H1 (cell line): ENCODE results near the gene SYNJ2BP.

Experiments used
- CREB1 ChIP-seq: IDR thresholded peaks from 2 replicates; pipeline ENCODE4 v1.6.1; 2012; ENCODE audit warnings: inconsistent platforms
- CTCF ChIP-seq, 3 experiments: IDR thresholded peaks; 1 replicate in 2 of 3; 2 replicates in 1 of 3; pipeline versions ENCODE4 v1.5.1 to v1.6.1; 2011; ENCODE audit warnings: low read length in 3 of 3, mild to moderate bottlenecking in 3 of 3, inconsistent platforms in 2 of 3, low read depth in 1 of 3, moderate library complexity in 1 of 3; ENCODE audit not compliant: insufficient read depth in 1 of 3; ENCODE audit errors: control extremely low read depth in 1 of 3
- EZH2 ChIP-seq: fragments of 200-600 bp; sonication (generic); IDR thresholded peaks from 2 replicates; pipeline ENCODE4 v1.7.1; 2012; ENCODE audit warnings: low read depth, mild to moderate bottlenecking, moderate library complexity, low read length, inconsistent platforms; ENCODE audit not compliant: severe bottlenecking
- FOSL1 ChIP-seq: IDR thresholded peaks from 2 replicates; pipeline ENCODE4 v1.6.1; 2011; ENCODE audit warnings: mild to moderate bottlenecking, low read depth, low read length, moderate library complexity; ENCODE audit not compliant: insufficient read depth
- HDAC6 ChIP-seq: IDR thresholded peaks from one replicate; pipeline ENCODE4 v1.7.1; 2012; ENCODE audit warnings: low read depth, mild to moderate bottlenecking, inconsistent platforms, low read length, moderate library complexity
- JUN ChIP-seq: IDR thresholded peaks from 2 replicates; pipeline ENCODE4 v1.6.1; 2011; ENCODE audit warnings: low read depth, mild to moderate bottlenecking, improper control_type of control experiment, low read length
- POLR2AphosphoS5 ChIP-seq: IDR thresholded peaks from 2 replicates; pipeline ENCODE4 v1.6.1; 2011; ENCODE audit warnings: low read depth, low read length
- RXRA ChIP-seq: IDR thresholded peaks from 2 replicates; pipeline ENCODE4 v1.6.1; 2011; ENCODE audit warnings: low read depth, mild to moderate bottlenecking, low read length, moderate library complexity; ENCODE audit not compliant: insufficient read depth
- TBP ChIP-seq: IDR thresholded peaks from 2 replicates; pipeline ENCODE4 v1.6.1; 2011; ENCODE audit warnings: low read depth, low read length, improper control_type of control experiment

GRCh38 chr14:70451874-70452273 is 35.0 kb upstream of the SYNJ2BP start, which contains the start of gene ADAM21:
- TF ChIP-seq CTCF (IDR thresholded peaks at IDR 0.05; ENCODE audit: control extremely low read depth in 1 of 3, insufficient read depth in 1 of 3, low read depth in 1 of 3, low read length in 3 of 3), result no peak
- no peak for TF ChIP-seq POLR2AphosphoS5
- TF ChIP-seq TBP, result no peak
- no peak for TF ChIP-seq RXRA
- no peak for TF ChIP-seq JUN
- no peak for TF ChIP-seq HDAC6
- no peak for TF ChIP-seq EZH2
- no peak for TF ChIP-seq CREB1
- TF ChIP-seq FOSL1, result no peak
